Skin epidermis (tissue), 12 donors: ENCODE measurements around the gene LASP1.
"Not testable (repeated sequence)": the region's sequence is repeated elsewhere in the genome, so short reads cannot be mapped to it uniquely, and the experiment has no call there.

Source experiments
- H3K27ac ChIP-seq, 21 experiments: fragments of 200-600 bp; sonication (generic) in 11 of 21; one replicate each; pipeline ENCODE4 v1.5.0; 2020; ENCODE audit warnings: mild to moderate bottlenecking in 3 of 21, inconsistent platforms in 2 of 21, moderate library complexity in 2 of 21
- H3K4me3 ChIP-seq, 7 experiments: fragments of 200-600 bp; sonication (generic) in 2 of 7; one replicate each; pipeline ENCODE4 v1.5.0; 2020; ENCODE audit warnings: inconsistent platforms in 2 of 7, mild to moderate bottlenecking in 2 of 7, moderate library complexity in 1 of 7

Gene LASP1

GRCh38 chr17:38919316-38920078 lies 49.6 kb downstream of the LASP1 start:
- peak overlapping the region in 2 of 21 experiments; percentile 7 to 44 for H3K27ac ChIP-seq

GRCh38 chr17:38920374-38921291 lies 50.8 kb downstream of the LASP1 start:
- peak overlapping the region in 4 of 21 experiments; percentile 8 to 44 (median 14) for H3K27ac ChIP-seq
- H3K4me3 ChIP-seq = no peak overlapping the region

More at GRCh38 chr17:38919316-38920078, 49.6 kb downstream of the LASP1 start:
- H3K4me3 ChIP-seq = no peak overlapping the region

- H3K4me3 ChIP-seq = no peak overlapping the region
- peak overlapping the region in 4 of 21 experiments; percentile 28 to 60 (median 38) for H3K27ac ChIP-seq
These were observed 52.0 kb downstream of the LASP1 start for GRCh38 chr17:38921756-38922411.

GRCh38 chr17:38922538-38923297 lies 52.9 kb downstream of the LASP1 start:
- Histone ChIP-seq H3K4me3 (no peak overlapping the region), H3K27ac (peak overlapping the region in 5 of 21 experiments; percentile 2 to 60 (median 31))

- Histone ChIP-seq H3K27ac (peak within 1 kb of the TSS in 4 of 21 experiments; percentile 10 to 60 (median 37)), H3K4me3 (no peak within 1 kb of the TSS)
These were observed 55.6 kb downstream of the LASP1 start, which contains the start of gene LASP1NB for GRCh38 chr17:38925263-38925995. TSS of gene LASP1NB (plus strand) at chr17:38925614.

- no peak overlapping the region for H3K4me3 ChIP-seq
- H3K27ac ChIP-seq = peak overlapping the region in 3 of 21 experiments; percentile 10 to 60 (median 53)
These were observed 56.6 kb downstream of the LASP1 start for GRCh38 chr17:38926293-38927070.

GRCh38 chr17:38930782-38931181 lies 60.9 kb downstream of the LASP1 start:
- H3K27ac ChIP-seq, H3K4me3 ChIP-seq: not testable (repeated sequence)

- not testable (repeated sequence) for H3K4me3 ChIP-seq, H3K27ac ChIP-seq
These were observed 64.1 kb downstream of the LASP1 start for GRCh38 chr17:38933962-38934361.

GRCh38 chr17:38939987-38940386 lies 70.1 kb downstream of the LASP1 start:
- Histone ChIP-seq H3K27ac (no peak overlapping the region), H3K4me3 (no peak overlapping the region)

- no peak overlapping the region for H3K4me3 ChIP-seq
- H3K27ac ChIP-seq = no peak overlapping the region
These were observed 70.5 kb downstream of the LASP1 start for GRCh38 chr17:38940404-38940803.

- Histone ChIP-seq H3K4me3 (no peak overlapping the region), H3K27ac (no peak overlapping the region)
These were observed 73.0 kb downstream of the LASP1 start for GRCh38 chr17:38942696-38943334.

- H3K4me3 ChIP-seq = no peak overlapping the region
- no peak overlapping the region for H3K27ac ChIP-seq
These were observed 73.7 kb downstream of the LASP1 start for GRCh38 chr17:38943607-38944006.

GRCh38 chr17:38947189-38947588 lies 77.3 kb downstream of the LASP1 start:
- Histone ChIP-seq H3K27ac (no peak overlapping the region), H3K4me3 (no peak overlapping the region)

GRCh38 chr17:38953800-38954199 lies 83.9 kb downstream of the LASP1 start:
- H3K4me3 ChIP-seq, H3K27ac ChIP-seq: not testable (repeated sequence)

- no peak overlapping the region for H3K27ac ChIP-seq
These were observed 88.5 kb downstream of the LASP1 start for GRCh38 chr17:38958326-38958725.

GRCh38 chr17:38958756-38959155 lies 88.9 kb downstream of the LASP1 start:
- Histone ChIP-seq H3K27ac (no peak overlapping the region), H3K4me3 (no peak overlapping the region)

More at GRCh38 chr17:38958326-38958725, 88.5 kb downstream of the LASP1 start:
- no peak overlapping the region for H3K4me3 ChIP-seq

- no peak overlapping the region for H3K4me3 ChIP-seq
- no peak overlapping the region for H3K27ac ChIP-seq
These were observed 89.7 kb downstream of the LASP1 start for GRCh38 chr17:38959508-38959907.
